Measurements from ENCODE around the gene CADPS. TPM values are rescaled to one million over a fixed set of nuclear protein-coding genes. Genes with fewer than 3 reads are reported as not detected.

CADPS gene
- total RNA-seq, 2 donors from 2014 or later = 11.7 to 20.8 TPM

- Histone ChIP-seq H3K9ac (ENCODE audit: extremely low read depth, low read length, poor library complexity, severe bottlenecking) (no peak overlapping the region), H3K4me1 (ENCODE audit: control insufficient read depth, insufficient read depth, low read length) (no peaks in the 10 kb centered on the region), H3K27me3 (ENCODE audit: control insufficient read depth, insufficient read depth, low read length, poor library complexity, severe bottlenecking) (no peaks in the 10 kb centered on the region), H3K9me3 (ENCODE audit: control insufficient read depth, low read length) (no peaks in the 10 kb centered on the region), H3K4me3 (ENCODE audit: low read length) (no peak overlapping the region), H3K27ac (ENCODE audit: low read depth, low read length) (no peak overlapping the region), H3K36me3 (ENCODE audit: control insufficient read depth, insufficient read depth, low read length) (no peaks in the 10 kb centered on the region)
- H3K36me3 Mint-ChIP-seq (ENCODE audit: low read depth) = no peaks in the 10 kb centered on the region
- no peaks in the 10 kb centered on the region for H3K27me3 Mint-ChIP-seq (ENCODE audit: insufficient read depth)
- H3K27ac Mint-ChIP-seq = no peak overlapping the region
- WGBS, 2 experiments (ENCODE audit: insufficient coverage in 1 of 2, insufficient read length in 1 of 2) = 86% methylated on average over 3 of the region's 3 CpGs; no CpG with 5 or more reads in 1 of the 2 experiments
- H3K4me1 Mint-ChIP-seq = peaks cover 4% of the 10 kb centered on the region
- DNase-seq = peak; percentile 45
- H3K9me3 Mint-ChIP-seq = no peaks in the 10 kb centered on the region
- TF ChIP-seq, protein P1, sequence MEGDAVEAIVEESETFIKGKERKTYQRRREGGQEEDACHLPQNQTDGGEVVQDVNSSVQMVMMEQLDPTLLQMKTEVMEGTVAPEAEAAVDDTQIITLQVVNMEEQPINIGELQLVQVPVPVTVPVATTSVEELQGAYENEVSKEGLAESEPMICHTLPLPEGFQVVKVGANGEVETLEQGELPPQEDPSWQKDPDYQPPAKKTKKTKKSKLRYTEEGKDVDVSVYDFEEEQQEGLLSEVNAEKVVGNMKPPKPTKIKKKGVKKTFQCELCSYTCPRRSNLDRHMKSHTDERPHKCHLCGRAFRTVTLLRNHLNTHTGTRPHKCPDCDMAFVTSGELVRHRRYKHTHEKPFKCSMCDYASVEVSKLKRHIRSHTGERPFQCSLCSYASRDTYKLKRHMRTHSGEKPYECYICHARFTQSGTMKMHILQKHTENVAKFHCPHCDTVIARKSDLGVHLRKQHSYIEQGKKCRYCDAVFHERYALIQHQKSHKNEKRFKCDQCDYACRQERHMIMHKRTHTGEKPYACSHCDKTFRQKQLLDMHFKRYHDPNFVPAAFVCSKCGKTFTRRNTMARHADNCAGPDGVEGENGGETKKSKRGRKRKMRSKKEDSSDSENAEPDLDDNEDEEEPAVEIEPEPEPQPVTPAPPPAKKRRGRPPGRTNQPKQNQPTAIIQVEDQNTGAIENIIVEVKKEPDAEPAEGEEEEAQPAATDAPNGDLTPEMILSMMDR (conservative IDR thresholded peaks at IDR 0.05) = no peak
- H3K4me3 Mint-ChIP-seq = no peak overlapping the region
Observed at GRCh38 chr3:62592408-62592807, 282.8 kb downstream of the CADPS start.

DNA sequence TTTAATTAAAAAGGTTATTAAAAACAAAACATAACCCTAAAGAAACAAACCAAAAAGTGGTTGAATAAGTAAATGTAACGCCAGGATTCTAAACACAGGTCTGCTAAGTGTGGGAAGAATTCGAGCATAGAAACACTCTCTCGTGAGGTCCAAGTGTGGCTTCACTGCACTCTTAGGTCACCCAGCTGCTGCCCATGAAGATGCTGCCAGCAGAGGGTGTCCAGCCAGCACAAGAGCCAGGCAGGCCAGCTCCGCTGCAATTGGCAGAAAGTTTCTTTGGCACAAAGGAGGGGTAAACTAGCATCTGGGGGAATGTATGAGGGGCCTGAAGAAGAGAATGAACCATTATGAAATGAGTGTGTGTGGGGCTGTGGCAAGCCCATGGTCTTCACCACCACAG, 286.1 kb downstream of the CADPS start:
- no peaks in the 10 kb centered on the region for H3K9me3 ChIP-seq (ENCODE audit: control insufficient read depth, low read length)
- H3K9ac ChIP-seq (ENCODE audit: extremely low read depth, low read length, poor library complexity, severe bottlenecking) = no peak overlapping the region
- TF ChIP-seq, protein P1 (conservative IDR thresholded peaks at IDR 0.05) = peak; percentile 37
- Mint-ChIP-seq H3K4me1 (peaks cover 4% of the 10 kb centered on the region), H3K27ac (no peak overlapping the region), H3K4me3 (no peak overlapping the region), H3K9me3 (no peaks in the 10 kb centered on the region), H3K36me3 (ENCODE audit: low read depth) (no peaks in the 10 kb centered on the region), H3K27me3 (ENCODE audit: insufficient read depth) (no peaks in the 10 kb centered on the region)
- H3K36me3 ChIP-seq (ENCODE audit: control insufficient read depth, insufficient read depth, low read length) = peaks cover 7% of the 10 kb centered on the region
- DNase-seq = no peak
- no peaks in the 10 kb centered on the region for H3K4me1 ChIP-seq (ENCODE audit: control insufficient read depth, insufficient read depth, low read length)
- H3K4me3 ChIP-seq (ENCODE audit: low read length) = no peak overlapping the region
- WGBS, 2 experiments (ENCODE audit: insufficient coverage in 1 of 2, insufficient read length in 1 of 2) = 85 to 100% methylated on average over 1 to 4 of the region's 4 CpGs
- H3K27me3 ChIP-seq (ENCODE audit: control insufficient read depth, insufficient read depth, low read length, poor library complexity, severe bottlenecking) = no peaks in the 10 kb centered on the region
- H3K27ac ChIP-seq (ENCODE audit: low read depth, low read length) = no peak overlapping the region

- TF ChIP-seq, protein P1 (conservative IDR thresholded peaks at IDR 0.05) = no peak
- no peak for DNase-seq
- Histone ChIP-seq H3K9ac (ENCODE audit: extremely low read depth, low read length, poor library complexity, severe bottlenecking) (no peak overlapping the region), H3K27ac (ENCODE audit: low read depth, low read length) (peak overlapping the region; percentile 63), H3K36me3 (ENCODE audit: control insufficient read depth, insufficient read depth, low read length) (peaks cover 7% of the 10 kb centered on the region), H3K4me3 (ENCODE audit: low read length) (no peak overlapping the region), H3K27me3 (ENCODE audit: control insufficient read depth, insufficient read depth, low read length, poor library complexity, severe bottlenecking) (no peaks in the 10 kb centered on the region), H3K4me1 (ENCODE audit: control insufficient read depth, insufficient read depth, low read length) (no peaks in the 10 kb centered on the region), H3K9me3 (ENCODE audit: control insufficient read depth, low read length) (no peaks in the 10 kb centered on the region)
- WGBS, 2 experiments (ENCODE audit: insufficient coverage in 1 of 2, insufficient read length in 1 of 2) = 93 to 96% methylated on average over 6 to 8 of the region's 8 CpGs
- no peak overlapping the region for H3K27ac Mint-ChIP-seq
- peaks cover 4% of the 10 kb centered on the region for H3K36me3 Mint-ChIP-seq (ENCODE audit: low read depth)
- H3K4me3 Mint-ChIP-seq = no peak overlapping the region
- peaks cover 2% of the 10 kb centered on the region for H3K4me1 Mint-ChIP-seq
- no peaks in the 10 kb centered on the region for H3K27me3 Mint-ChIP-seq (ENCODE audit: insufficient read depth)
- no peaks in the 10 kb centered on the region for H3K9me3 Mint-ChIP-seq
Observed at GRCh38 chr3:62587579-62588031, 287.6 kb downstream of the CADPS start.

Data from endodermal cell (in vitro differentiated cells).